NCI-H82 treated with DMSO at 0.1 percent for 48 hours (cell line): Measurements from ENCODE around the gene HSF5.
"Not testable (repeated sequence)": the region's sequence is repeated elsewhere in the genome, so short reads cannot be mapped to it uniquely, and the experiment has no call there.

ENCODE experiments used
- DNase-seq: peaks from one replicate; lab custom pipeline; 2025; ENCODE audit not compliant: unreplicated experiment; lab: John Stamatoyannopoulos, UW

Gene HSF5

GRCh38 chr17:58414596-58414997, 73.6 kb downstream of the HSF5 start:
- DNase-seq, result no peak

GRCh38 chr17:58413684-58414083, 74.5 kb downstream of the HSF5 start:
- no peak for DNase-seq

GRCh38 chr17:58412961-58413586, 75.1 kb downstream of the HSF5 start:
- no peak for DNase-seq

- no peak for DNase-seq
Observed at GRCh38 chr17:58412064-58412703, 76.0 kb downstream of the HSF5 start.

GRCh38 chr17:58411408-58411894, 76.8 kb downstream of the HSF5 start:
- DNase-seq, result no peak

- no peak for DNase-seq
Observed at GRCh38 chr17:58410714-58411407, 77.3 kb downstream of the HSF5 start.

GRCh38 chr17:58409432-58409831, 78.8 kb downstream of the HSF5 start:
- DNase-seq, result no peak

GRCh38 chr17:58403311-58403710, 84.9 kb downstream of the HSF5 start:
- no peak for DNase-seq

- DNase-seq, result no peak
Observed at GRCh38 chr17:58402679-58403078, 85.5 kb downstream of the HSF5 start.

- no peak for DNase-seq
Observed at GRCh38 chr17:58402047-58402446, 86.2 kb downstream of the HSF5 start.

- DNase-seq, result no peak
Observed at GRCh38 chr17:58401287-58401686, 86.9 kb downstream of the HSF5 start.

- no peak for DNase-seq
Observed at GRCh38 chr17:58400826-58401225, 87.4 kb downstream of the HSF5 start.

GRCh38 chr17:58399974-58400373, 88.2 kb downstream of the HSF5 start:
- DNase-seq, result no peak

- DNase-seq, result no peak
Observed at GRCh38 chr17:58398574-58399266, 89.5 kb downstream of the HSF5 start.

- not testable (repeated sequence) for DNase-seq
Observed at GRCh38 chr17:58397421-58397820, 90.8 kb downstream of the HSF5 start.

GRCh38 chr17:58396173-58396572, 92.0 kb downstream of the HSF5 start:
- DNase-seq, result no peak

- no peak for DNase-seq
Observed at GRCh38 chr17:58394534-58395223, 93.5 kb downstream of the HSF5 start.

- DNase-seq, result no peak
Observed at GRCh38 chr17:58391302-58391984, 96.8 kb downstream of the HSF5 start.

- DNase-seq, result no peak
Observed at GRCh38 chr17:58390884-58391283, 97.3 kb downstream of the HSF5 start.
